CD4-positive, alpha-beta memory T cell (primary cell): ENCODE data around the gene ALLC. TPM values are rescaled to one million over a fixed set of nuclear protein-coding genes. Genes with fewer than 3 reads are reported as not detected.
"Not testable (repeated sequence)": the region's sequence is repeated elsewhere in the genome, so short reads cannot be mapped to it uniquely, and the experiment has no call there.

ENCODE experiments used
- CTCF ChIA-PET: fragments of 350-600 bp; sonication (Branson Sonifier 250); formaldehyde crosslinking; loops from one replicate; lab custom pipeline; 2021; ENCODE audit warnings: inconsistent platforms; ENCODE audit not compliant: partially characterized antibody; lab: Charles Lee
- POLR2A ChIA-PET: fragments of 350-600 bp; sonication (Branson Sonifier 250); formaldehyde crosslinking; loops from one replicate; lab custom pipeline; 2021; ENCODE audit not compliant: partially characterized antibody; lab: Charles Lee
- DNase-seq, 5 donors: peaks; one replicate each; pipeline versions ENCODE4 v3.0.0 to v3.0.0-alpha.2; 2020 to 2022; ENCODE audit warnings: mixed read lengths in 1 of 5
- H3K27ac ChIP-seq: one replicate; pipeline ENCODE4 v1.7.0; 2013; ENCODE audit warnings: low read depth, low read length
- H3K27me3 ChIP-seq: 2 replicates; pipeline ENCODE4 v1.7.0; 2013; ENCODE audit warnings: mild to moderate bottlenecking, low read length, moderate library complexity; ENCODE audit not compliant: insufficient read depth
- H3K36me3 ChIP-seq: 2 replicates; pipeline ENCODE4 v1.7.0; 2013; ENCODE audit warnings: mild to moderate bottlenecking, low read length, moderate library complexity; ENCODE audit not compliant: insufficient read depth
- H3K4me1 ChIP-seq: 2 replicates; pipeline ENCODE4 v1.7.0; 2013; ENCODE audit warnings: mild to moderate bottlenecking, low read length, moderate library complexity; ENCODE audit not compliant: insufficient read depth
- H3K4me3 ChIP-seq, 2 donors: one replicate each; pipeline ENCODE4 v1.7.0; 2013; ENCODE audit warnings: low read length in 2 of 2, mild to moderate bottlenecking in 1 of 2
- H3K9me3 ChIP-seq, 2 donors: one replicate each; pipeline ENCODE4 v1.7.0; 2013; ENCODE audit warnings: low read length in 2 of 2, control low read depth in 1 of 2; ENCODE audit not compliant: control insufficient read depth in 1 of 2
- H3K27ac Mint-ChIP-seq, 7 donors: one replicate each; pipeline ENCODE4 v1.8.0; 2020 to 2021; ENCODE audit warnings: mixed read lengths in 7 of 7, mild to moderate bottlenecking in 6 of 7, inconsistent platforms in 3 of 7, moderate library complexity in 3 of 7
- H3K27me3 Mint-ChIP-seq, 2 donors: one replicate each; pipeline ENCODE4 v1.8.0; 2020 to 2021; ENCODE audit warnings: mixed read lengths in 2 of 2
- H3K36me3 Mint-ChIP-seq, 2 donors: one replicate each; pipeline ENCODE4 v1.8.0; 2020 to 2021; ENCODE audit warnings: mixed read lengths in 2 of 2, inconsistent platforms in 1 of 2, mild to moderate bottlenecking in 1 of 2
- H3K4me1 Mint-ChIP-seq, 4 donors: one replicate each; pipeline ENCODE4 v1.8.0; 2020 to 2021; ENCODE audit warnings: mixed read lengths in 4 of 4, mild to moderate bottlenecking in 1 of 4
- H3K4me3 Mint-ChIP-seq, 8 donors: one replicate each; pipeline ENCODE4 v1.8.0; 2020 to 2021; ENCODE audit warnings: mixed read lengths in 8 of 8, mild to moderate bottlenecking in 7 of 8, moderate library complexity in 6 of 8, inconsistent platforms in 3 of 8
- H3K9me3 Mint-ChIP-seq, 8 donors: one replicate each; pipeline ENCODE4 v1.8.0; 2020 to 2021; ENCODE audit warnings: mixed read lengths in 8 of 8, mild to moderate bottlenecking in 5 of 8, inconsistent platforms in 3 of 8, moderate library complexity in 1 of 8
- intact Hi-C: fragments of 100-400 bp; cut with micrococcal nuclease; formaldehyde crosslinking; loops from one replicate; pipeline ENCODE4 v1.15.1; 2023
- polyA plus RNA-seq, 2 donors: library from polyadenylated mRNA; unstranded; fragments of 300-500 nt; fragmentation: Illumina TruSeq; gene quantifications; one replicate each; pipeline ENCODE4 v1.2.3, GENCODE V29; 2021
- total RNA-seq, 2 experiments: library from RNA; stranded (reverse); gene quantifications; one replicate each; pipeline ENCODE4 v1.2.3, GENCODE V29; 2021

ALLC gene
- total and polyA plus RNA-seq, 4 experiments from 2014 or later = not detected

- H3K4me1 Mint-ChIP-seq = peaks cover 0 to 7% (median 1%) of the 10 kb centered on the region in 4 donors
- H3K4me3 Mint-ChIP-seq = no peak overlapping the region
- no peak overlapping the region for H3K27ac Mint-ChIP-seq
- no peak overlapping the region for H3K4me3 ChIP-seq
- H3K27ac ChIP-seq = no peak overlapping the region
- H3K36me3 Mint-ChIP-seq = peaks cover 0 to 6% of the 10 kb centered on the region in 2 donors
- no peaks in the 10 kb centered on the region for H3K4me1 ChIP-seq
- intact Hi-C loops = no loop called here
- ChIA-PET CTCF (no interaction called here), POLR2A (no interaction called here)
- H3K27me3 ChIP-seq = no peaks in the 10 kb centered on the region
- H3K9me3 Mint-ChIP-seq = peaks cover 0 to 32% (median 14%) of the 10 kb centered on the region in 8 donors
- peaks cover 0 to 2% of the 10 kb centered on the region in 2 donors for H3K27me3 Mint-ChIP-seq
- no peaks in the 10 kb centered on the region for H3K36me3 ChIP-seq
- DNase-seq = no peak
- H3K9me3 ChIP-seq = no peaks in the 10 kb centered on the region
Observed at GRCh38 chr2:3612639-3613523, 45.1 kb upstream of the ALLC start.

GRCh38 chr2:3613524-3613905 lies 44.5 kb upstream of the ALLC start:
- Histone ChIP-seq H3K27ac (no peak overlapping the region), H3K4me3 (no peak overlapping the region), H3K4me1 (no peaks in the 10 kb centered on the region), H3K27me3 (no peaks in the 10 kb centered on the region), H3K9me3 (no peaks in the 10 kb centered on the region), H3K36me3 (no peaks in the 10 kb centered on the region)
- Mint-ChIP-seq H3K4me1 (peaks cover 0 to 5% (median 1%) of the 10 kb centered on the region in 4 donors), H3K27me3 (peaks cover 0 to 2% of the 10 kb centered on the region in 2 donors), H3K4me3 (no peak overlapping the region), H3K9me3 (peaks cover 0 to 35% (median 15%) of the 10 kb centered on the region in 8 donors), H3K36me3 (peaks cover 0 to 6% of the 10 kb centered on the region in 2 donors), H3K27ac (no peak overlapping the region)
- ChIA-PET POLR2A (no interaction called here), CTCF (no interaction called here)
- intact Hi-C loops = no loop called here
- DNase-seq = no peak

- POLR2A ChIA-PET, CTCF ChIA-PET, H3K27me3 ChIP-seq, H3K27ac Mint-ChIP-seq, DNase-seq, H3K4me1 ChIP-seq, H3K27ac ChIP-seq, intact Hi-C loops, H3K4me3 ChIP-seq, H3K27me3 Mint-ChIP-seq, H3K4me1 Mint-ChIP-seq, H3K4me3 Mint-ChIP-seq, H3K36me3 Mint-ChIP-seq, H3K36me3 ChIP-seq, H3K9me3 ChIP-seq: not testable (repeated sequence)
- peaks cover 0 to 35% (median 15%) of the 10 kb centered on the region in 8 donors for H3K9me3 Mint-ChIP-seq
Observed at GRCh38 chr2:3614743-3615142, 43.3 kb upstream of the ALLC start.

- intact Hi-C loops, POLR2A ChIA-PET, H3K27ac ChIP-seq: not testable (repeated sequence)
Observed at GRCh38 chr2:3615541-3616200, 42.3 kb upstream of the ALLC start.

GRCh38 chr2:3616435-3617197 lies 41.4 kb upstream of the ALLC start:
- H3K36me3 ChIP-seq, H3K4me1 ChIP-seq, intact Hi-C loops, H3K27me3 Mint-ChIP-seq, CTCF ChIA-PET, POLR2A ChIA-PET, H3K9me3 ChIP-seq, H3K27ac ChIP-seq, H3K36me3 Mint-ChIP-seq, DNase-seq, H3K27me3 ChIP-seq, H3K4me1 Mint-ChIP-seq, H3K27ac Mint-ChIP-seq, H3K4me3 Mint-ChIP-seq, H3K4me3 ChIP-seq: not testable (repeated sequence)
- peaks cover 0 to 35% (median 15%) of the 10 kb centered on the region in 8 donors for H3K9me3 Mint-ChIP-seq

More at GRCh38 chr2:3615541-3616200, 42.3 kb upstream of the ALLC start:
- H3K4me1 Mint-ChIP-seq, H3K27me3 ChIP-seq, H3K4me3 ChIP-seq, H3K9me3 ChIP-seq, H3K27me3 Mint-ChIP-seq, CTCF ChIA-PET, H3K4me3 Mint-ChIP-seq, H3K36me3 Mint-ChIP-seq, H3K4me1 ChIP-seq, DNase-seq, H3K27ac Mint-ChIP-seq, H3K36me3 ChIP-seq: not testable (repeated sequence)
- H3K9me3 Mint-ChIP-seq = peaks cover 0 to 35% (median 15%) of the 10 kb centered on the region in 8 donors

GRCh38 chr2:3617198-3617890 lies 40.7 kb upstream of the ALLC start:
- peaks cover 0 to 6% of the 10 kb centered on the region in 2 donors for H3K36me3 Mint-ChIP-seq
- peaks cover 0 to 1% (median 0%) of the 10 kb centered on the region in 4 donors for H3K4me1 Mint-ChIP-seq
- no peak overlapping the region for H3K4me3 Mint-ChIP-seq
- H3K27ac Mint-ChIP-seq = no peak overlapping the region
- Histone ChIP-seq H3K36me3 (no peaks in the 10 kb centered on the region), H3K27me3 (no peaks in the 10 kb centered on the region), H3K4me3 (no peak overlapping the region), H3K27ac (no peak overlapping the region), H3K4me1 (no peaks in the 10 kb centered on the region), H3K9me3 (no peaks in the 10 kb centered on the region)
- H3K27me3 Mint-ChIP-seq = no peaks in the 10 kb centered on the region
- peaks cover 0 to 34% (median 15%) of the 10 kb centered on the region in 8 donors for H3K9me3 Mint-ChIP-seq
- intact Hi-C loops = no loop called here
- ChIA-PET CTCF (no interaction called here), POLR2A (no interaction called here)
- DNase-seq = no peak
